Esophagus squamous epithelium (tissue), 5 donors: ENCODE data around the gene SATB2. TPM values are rescaled to one million over a fixed set of nuclear protein-coding genes. Genes with fewer than 3 reads are reported as not detected.
A peak's percentile ranks its signal among the peaks of the same experiment; 100 is the strongest.

Experiments
- DNase-seq: peaks from one replicate; lab custom pipeline; 2025; lab: John Stamatoyannopoulos, UW
- H3K27ac ChIP-seq, 4 donors: fragments of 200-600 bp; sonication (generic); one replicate each; pipeline ENCODE4 v1.5.1; 2016 to 2019; ENCODE audit warnings: mild to moderate bottlenecking in 1 of 4
- H3K27me3 ChIP-seq, 4 donors: fragments of 200-600 bp; sonication (generic); 1 replicate in 3 of 4; 2 replicates in 1 of 4; pipeline versions ENCODE4 v1.5.1 to v1.6.0; 2017 to 2021; ENCODE audit warnings: antibody characterized with exemption in 1 of 4
- H3K36me3 ChIP-seq, 3 donors: fragments of 200-600 bp; sonication (generic); one replicate each; pipeline ENCODE4 v1.5.1; 2016 to 2019
- H3K4me1 ChIP-seq, 3 donors: fragments of 200-600 bp; sonication (generic); one replicate each; pipeline ENCODE4 v1.5.1; 2017 to 2019
- H3K4me3 ChIP-seq, 4 donors: fragments of 200-600 bp; sonication (generic); 1 replicate in 3 of 4; 2 replicates in 1 of 4; pipeline ENCODE4 v1.5.1; 2016 to 2019; ENCODE audit warnings: mild to moderate bottlenecking in 2 of 4, moderate library complexity in 1 of 4
- H3K9me3 ChIP-seq, 3 donors: fragments of 200-600 bp; sonication (generic); one replicate each; pipeline ENCODE4 v1.5.1; 2016 to 2019
- POLR2A ChIP-seq, 4 donors: fragments of 450-650 bp; IDR thresholded peaks; one replicate each; pipeline ENCODE4 v1.6.1; 2017; ENCODE audit warnings: antibody characterized with exemption in 4 of 4, mild to moderate bottlenecking in 4 of 4, moderate library complexity in 3 of 4
- WGBS, 2 donors: methylation state at CpG; one replicate each; pipeline ENCODE4 v1.1.5; 2018; 5-methylcytosine and 5-hydroxymethylcytosine counted together
- intact Hi-C: fragments of 100-400 bp; cut with DNase I; formaldehyde crosslinking; loops from one replicate; pipeline ENCODE4 v1.15.0; 2022
- total RNA-seq, 4 donors: library from RNA; depleted of rRNA; stranded (reverse); fragments of >200 nt; gene quantifications; one replicate each; pipeline ENCODE4 v1.1.0, GENCODE V29; 2016
- TF ChIP-seq, protein P1 (sequence below), 6 experiments: fragments of 450-650 bp in 4 of 6; fragments of 200-600 bp in 2 of 6; sonication (generic) in 2 of 6; IDR thresholded peaks; one replicate each; pipeline ENCODE4 v1.5.1; 2016 to 2019; ENCODE audit warnings: antibody characterized with exemption in 6 of 6, mild to moderate bottlenecking in 4 of 6, moderate library complexity in 4 of 6
- donor health status: DM: yes; HTN: yes; CAD: no.

SATB2 gene
- total RNA-seq: 1 to 10 TPM in 1 of 4 donors, under 1 TPM in 3; 0.87 to 1.1 (median 0.92) TPM

DNA sequence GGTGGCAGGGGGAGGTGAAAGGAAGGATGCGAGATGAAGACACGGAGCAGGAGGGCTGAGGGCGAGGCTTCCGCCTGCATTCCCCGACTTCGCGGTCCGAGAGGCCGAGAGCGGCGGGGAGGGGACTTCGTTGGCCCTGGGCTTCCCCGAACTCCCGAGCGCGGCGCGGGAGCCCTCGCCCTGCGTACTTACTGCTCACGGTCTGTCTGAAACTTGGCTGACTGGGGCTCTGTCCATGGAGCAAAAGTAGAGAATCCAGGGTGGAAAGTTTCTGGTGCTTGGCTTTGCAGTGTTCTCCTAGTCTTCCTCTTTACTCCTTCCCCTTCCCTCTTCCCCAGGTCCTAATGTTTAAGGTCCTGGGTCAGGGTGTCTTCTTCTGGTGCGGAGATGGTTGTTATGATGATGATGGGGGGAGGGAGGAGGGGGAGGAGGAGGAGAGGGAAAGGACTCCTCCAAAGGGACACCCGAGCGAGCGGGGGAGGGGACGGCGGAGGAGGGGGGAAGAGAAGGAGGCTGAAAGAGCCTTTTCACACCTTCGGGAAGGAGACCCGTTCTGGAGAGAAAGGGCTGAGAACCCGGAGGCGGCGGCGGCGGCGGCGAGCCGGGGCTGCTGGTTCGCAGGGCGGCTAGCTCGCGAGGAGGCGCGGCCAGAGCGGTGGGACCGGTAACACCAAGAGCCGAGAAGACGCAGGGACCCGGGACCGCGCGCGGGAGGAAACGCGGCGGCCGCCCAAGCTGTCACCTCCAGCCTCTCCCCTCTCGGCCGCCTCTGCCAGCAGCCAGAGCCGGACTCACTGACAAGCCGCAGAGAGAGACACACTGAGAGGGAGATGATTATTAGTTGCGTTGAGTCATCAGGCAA lies at the start of gene SATB2:
Gene SATB2 (minus strand): TSS at position 793 of the 862 bp plus-strand sequence. CDS start 1,902 bp downstream, outside the sequence.
- 0 to 4% methylated on average over 44 to 45 of the region's 61 CpGs for WGBS, 2 donors
- Histone ChIP-seq H3K36me3 (no peaks in the 10 kb centered on the region), H3K4me3 (peak within 1 kb of the TSS; percentile 49 to 91 (median 88)), H3K27ac (peak within 1 kb of the TSS; percentile 58 to 84 (median 81)), H3K4me1 (peaks cover 20 to 53% (median 32%) of the 10 kb centered on the region in 3 donors), H3K9me3 (peaks cover 0 to 5% (median 0%) of the 10 kb centered on the region in 3 donors), H3K27me3 (peaks cover 22 to 91% (median 41%) of the 10 kb centered on the region in 4 donors)
- DNase-seq: no peak
- intact Hi-C loops: no loop called here
- TF ChIP-seq POLR2A (IDR thresholded peaks at IDR 0.05): no peak
- TF ChIP-seq, protein P1, sequence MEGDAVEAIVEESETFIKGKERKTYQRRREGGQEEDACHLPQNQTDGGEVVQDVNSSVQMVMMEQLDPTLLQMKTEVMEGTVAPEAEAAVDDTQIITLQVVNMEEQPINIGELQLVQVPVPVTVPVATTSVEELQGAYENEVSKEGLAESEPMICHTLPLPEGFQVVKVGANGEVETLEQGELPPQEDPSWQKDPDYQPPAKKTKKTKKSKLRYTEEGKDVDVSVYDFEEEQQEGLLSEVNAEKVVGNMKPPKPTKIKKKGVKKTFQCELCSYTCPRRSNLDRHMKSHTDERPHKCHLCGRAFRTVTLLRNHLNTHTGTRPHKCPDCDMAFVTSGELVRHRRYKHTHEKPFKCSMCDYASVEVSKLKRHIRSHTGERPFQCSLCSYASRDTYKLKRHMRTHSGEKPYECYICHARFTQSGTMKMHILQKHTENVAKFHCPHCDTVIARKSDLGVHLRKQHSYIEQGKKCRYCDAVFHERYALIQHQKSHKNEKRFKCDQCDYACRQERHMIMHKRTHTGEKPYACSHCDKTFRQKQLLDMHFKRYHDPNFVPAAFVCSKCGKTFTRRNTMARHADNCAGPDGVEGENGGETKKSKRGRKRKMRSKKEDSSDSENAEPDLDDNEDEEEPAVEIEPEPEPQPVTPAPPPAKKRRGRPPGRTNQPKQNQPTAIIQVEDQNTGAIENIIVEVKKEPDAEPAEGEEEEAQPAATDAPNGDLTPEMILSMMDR (IDR thresholded peaks at IDR 0.05): no peak

DNA sequence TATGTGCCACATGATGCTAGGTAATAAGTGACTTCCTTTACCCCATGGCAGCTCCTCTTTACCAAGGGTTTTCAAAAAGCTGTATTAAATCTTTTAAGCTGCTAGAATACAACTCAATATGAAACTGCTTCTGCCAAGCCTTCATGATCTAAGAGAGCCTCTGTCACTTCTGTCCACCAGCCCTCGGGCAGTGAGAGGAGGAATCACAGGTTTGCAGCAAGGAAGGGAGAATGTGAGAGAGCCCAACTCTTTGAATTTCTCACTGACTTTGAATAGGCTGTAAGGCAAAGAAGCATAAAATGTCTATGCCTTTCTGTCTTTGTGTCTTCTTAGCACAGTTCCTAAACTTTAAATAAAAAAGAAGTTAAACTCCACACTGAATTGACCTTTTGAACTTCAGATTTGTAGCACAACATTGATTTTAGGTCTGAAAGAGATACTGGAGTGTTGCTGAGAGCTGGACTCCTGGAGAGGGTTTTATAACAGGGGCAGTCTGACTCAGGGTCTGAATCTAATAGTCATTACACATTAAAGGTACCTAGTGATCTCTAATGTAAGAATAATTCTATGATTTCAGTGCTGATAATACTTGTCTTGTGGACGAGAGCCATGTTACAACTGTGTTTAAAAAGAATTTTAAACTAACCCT lies 48.1 kb upstream of the SATB2 start:
- H3K27me3 ChIP-seq: peaks cover 0 to 2% (median 0%) of the 10 kb centered on the region in 4 donors
- no peak overlapping the region for H3K4me3 ChIP-seq
- H3K4me1 ChIP-seq: no peaks in the 10 kb centered on the region
- 47 to 55% methylated on average over 2 of the region's 2 CpGs for WGBS, 2 donors
- DNase-seq: no peak
- H3K36me3 ChIP-seq: no peaks in the 10 kb centered on the region
- TF ChIP-seq, protein P1 (IDR thresholded peaks at IDR 0.05): no peak
- TF ChIP-seq POLR2A (IDR thresholded peaks at IDR 0.05): no peak
- H3K9me3 ChIP-seq: no peaks in the 10 kb centered on the region
- intact Hi-C loops: no loop called here
- no peak overlapping the region for H3K27ac ChIP-seq

DNA sequence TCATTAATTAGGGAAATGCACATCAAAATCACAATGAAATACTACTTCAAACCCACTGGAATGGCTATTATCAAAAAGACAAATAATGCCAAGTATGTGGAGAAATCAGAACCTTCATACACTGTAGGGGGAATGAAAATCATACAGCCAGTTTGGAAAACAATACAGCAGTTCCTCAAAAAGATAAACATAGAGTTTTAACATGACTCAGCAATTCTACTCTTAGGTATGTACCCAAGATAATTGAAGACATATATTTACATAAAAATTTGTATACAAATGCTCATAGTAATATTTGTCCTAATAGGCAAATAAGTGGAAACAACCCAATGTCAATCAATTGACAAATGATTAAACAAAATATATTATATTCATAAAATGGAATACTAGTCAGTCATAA lies 45.4 kb upstream of the SATB2 start:
- H3K9me3 ChIP-seq: no peaks in the 10 kb centered on the region
- H3K36me3 ChIP-seq: no peaks in the 10 kb centered on the region
- peaks cover 0 to 4% (median 0%) of the 10 kb centered on the region in 4 donors for H3K27me3 ChIP-seq
- no peak overlapping the region for H3K27ac ChIP-seq
- H3K4me3 ChIP-seq: no peak overlapping the region
- intact Hi-C loops: no loop called here
- no peak for DNase-seq
- TF ChIP-seq, protein P1 (IDR thresholded peaks at IDR 0.05): no peak
- no peak for TF ChIP-seq POLR2A (IDR thresholded peaks at IDR 0.05)
- H3K4me1 ChIP-seq: no peaks in the 10 kb centered on the region

DNA sequence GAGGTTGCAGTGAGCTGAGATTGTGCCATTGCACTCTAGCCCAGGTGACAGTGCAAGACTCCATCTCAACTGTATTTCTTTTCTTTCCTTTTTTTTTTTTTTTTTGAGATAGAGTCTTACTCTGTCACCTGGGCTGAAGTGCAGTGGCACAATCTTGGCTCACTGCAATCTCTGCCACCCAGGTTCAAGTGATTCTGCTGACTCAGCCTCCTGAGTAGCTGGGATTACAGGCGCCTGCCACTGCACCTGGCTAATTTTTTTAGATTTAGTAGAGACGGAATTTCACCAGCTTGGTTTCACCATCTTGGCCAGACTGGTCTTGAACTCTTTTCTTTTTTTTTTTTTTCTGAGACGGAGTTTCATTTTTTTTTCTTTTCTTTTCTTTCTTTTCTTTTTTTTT lies 41.3 kb upstream of the SATB2 start:
- TF ChIP-seq POLR2A (IDR thresholded peaks at IDR 0.05): no peak
- TF ChIP-seq, protein P1 (IDR thresholded peaks at IDR 0.05): no peak
- Histone ChIP-seq H3K4me1 (no peaks in the 10 kb centered on the region), H3K9me3 (no peaks in the 10 kb centered on the region), H3K36me3 (no peaks in the 10 kb centered on the region), H3K27me3 (peaks cover 0 to 4% (median 0%) of the 10 kb centered on the region in 4 donors), H3K4me3 (no peak overlapping the region), H3K27ac (no peak overlapping the region)
- intact Hi-C loops: no loop called here
- DNase-seq: no peak
- WGBS, 2 donors: 71 to 85% methylated on average over 3 of the region's 3 CpGs

DNA sequence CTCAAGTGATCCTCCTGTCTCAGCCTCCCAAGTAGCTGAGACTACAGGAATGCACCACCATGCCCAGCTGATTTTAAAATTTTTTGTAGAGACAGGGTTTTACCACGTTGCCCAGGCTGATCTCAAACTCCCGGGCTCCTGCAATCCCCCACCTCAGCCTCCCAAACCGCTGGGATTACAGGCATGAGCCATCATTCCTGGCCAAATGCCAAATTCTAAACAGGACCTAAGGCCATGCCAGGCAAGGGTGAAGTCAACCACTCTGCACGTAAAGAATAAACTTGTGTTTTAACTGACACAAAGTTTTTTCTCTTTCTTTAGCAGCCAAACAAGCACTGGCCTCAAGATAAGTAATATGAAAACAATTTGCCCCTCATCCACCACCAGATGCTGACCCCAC lies 37.4 kb upstream of the SATB2 start:
- no peaks in the 10 kb centered on the region for H3K36me3 ChIP-seq
- no peaks in the 10 kb centered on the region for H3K9me3 ChIP-seq
- TF ChIP-seq, protein P1 (IDR thresholded peaks at IDR 0.05): no peak
- TF ChIP-seq POLR2A (IDR thresholded peaks at IDR 0.05): no peak
- no peak for DNase-seq
- no peaks in the 10 kb centered on the region for H3K4me1 ChIP-seq
- WGBS, 2 donors: 30 to 40% methylated on average over 4 of the region's 4 CpGs
- no peak overlapping the region for H3K27ac ChIP-seq
- intact Hi-C loops: no loop called here
- H3K27me3 ChIP-seq: no peaks in the 10 kb centered on the region
- no peak overlapping the region for H3K4me3 ChIP-seq
